OCI-LY3 (cell line): Measurements from ENCODE around the gene WWC1.
A peak's percentile ranks its signal among the peaks of the same experiment; 100 is the strongest.

Experiments used
- EZH2phosphoT487 ChIP-seq: fragments of 200-600 bp; shearing (Covaris generic); IDR thresholded peaks from 2 replicates; pipeline ENCODE4 v1.6.1; 2018; ENCODE audit warnings: antibody characterized with exemption, mixed run types, low read depth
- TF ChIP-seq, protein P1 (sequence below): fragments of 200-600, 300-600 bp; sonication (generic); IDR thresholded peaks from 2 replicates; pipeline ENCODE4 v1.5.1; 2014; ENCODE audit warnings: antibody characterized with exemption, low read length, low read depth

DNA sequence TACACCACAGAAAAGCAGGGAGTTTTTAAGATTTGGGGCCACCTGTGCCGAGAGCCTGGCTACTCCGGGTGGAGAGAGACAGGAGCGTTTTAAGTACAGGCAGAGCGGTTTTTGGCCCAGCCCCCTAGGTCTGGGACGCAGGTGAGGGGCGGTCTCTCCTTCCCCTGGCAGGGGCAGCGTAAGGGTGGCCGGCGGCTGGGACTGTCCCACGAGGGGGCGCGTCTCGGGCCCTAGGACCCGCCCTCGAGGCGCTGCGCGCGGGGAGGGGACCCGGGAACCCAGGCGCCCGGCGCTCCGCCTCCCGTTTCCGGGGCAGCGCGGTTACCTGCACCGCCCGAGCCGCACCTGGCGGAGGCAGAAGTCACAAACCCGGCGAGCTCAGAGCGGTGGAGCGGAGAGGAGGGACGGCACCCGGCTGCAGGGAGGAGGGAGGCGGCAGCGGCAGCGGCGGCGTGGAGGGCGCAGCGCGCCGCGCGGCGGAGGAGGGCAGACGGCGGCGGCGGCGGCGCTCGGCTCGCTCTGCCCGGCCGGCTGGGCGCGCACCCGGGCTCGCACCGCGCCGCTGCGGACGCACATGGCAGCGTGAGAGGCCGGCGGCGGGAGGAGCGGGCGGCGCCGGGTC is at the start of gene WWC1:
- TF ChIP-seq, protein P1, sequence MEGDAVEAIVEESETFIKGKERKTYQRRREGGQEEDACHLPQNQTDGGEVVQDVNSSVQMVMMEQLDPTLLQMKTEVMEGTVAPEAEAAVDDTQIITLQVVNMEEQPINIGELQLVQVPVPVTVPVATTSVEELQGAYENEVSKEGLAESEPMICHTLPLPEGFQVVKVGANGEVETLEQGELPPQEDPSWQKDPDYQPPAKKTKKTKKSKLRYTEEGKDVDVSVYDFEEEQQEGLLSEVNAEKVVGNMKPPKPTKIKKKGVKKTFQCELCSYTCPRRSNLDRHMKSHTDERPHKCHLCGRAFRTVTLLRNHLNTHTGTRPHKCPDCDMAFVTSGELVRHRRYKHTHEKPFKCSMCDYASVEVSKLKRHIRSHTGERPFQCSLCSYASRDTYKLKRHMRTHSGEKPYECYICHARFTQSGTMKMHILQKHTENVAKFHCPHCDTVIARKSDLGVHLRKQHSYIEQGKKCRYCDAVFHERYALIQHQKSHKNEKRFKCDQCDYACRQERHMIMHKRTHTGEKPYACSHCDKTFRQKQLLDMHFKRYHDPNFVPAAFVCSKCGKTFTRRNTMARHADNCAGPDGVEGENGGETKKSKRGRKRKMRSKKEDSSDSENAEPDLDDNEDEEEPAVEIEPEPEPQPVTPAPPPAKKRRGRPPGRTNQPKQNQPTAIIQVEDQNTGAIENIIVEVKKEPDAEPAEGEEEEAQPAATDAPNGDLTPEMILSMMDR, result 0 out of 2 replicates have a peak, but pooled peaks have one; percentile 12
- no peak for TF ChIP-seq EZH2phosphoT487
